Activated CD8-positive, alpha-beta memory T cell treated with anti-CD3 and anti-CD28 coated beads for 24 hours (primary cell): ENCODE data around the gene BCAR3.

Experiments used
- DNase-seq: peaks from one replicate; pipeline ENCODE4 v3.0.0-alpha.2; 2020

Gene BCAR3

DNA sequence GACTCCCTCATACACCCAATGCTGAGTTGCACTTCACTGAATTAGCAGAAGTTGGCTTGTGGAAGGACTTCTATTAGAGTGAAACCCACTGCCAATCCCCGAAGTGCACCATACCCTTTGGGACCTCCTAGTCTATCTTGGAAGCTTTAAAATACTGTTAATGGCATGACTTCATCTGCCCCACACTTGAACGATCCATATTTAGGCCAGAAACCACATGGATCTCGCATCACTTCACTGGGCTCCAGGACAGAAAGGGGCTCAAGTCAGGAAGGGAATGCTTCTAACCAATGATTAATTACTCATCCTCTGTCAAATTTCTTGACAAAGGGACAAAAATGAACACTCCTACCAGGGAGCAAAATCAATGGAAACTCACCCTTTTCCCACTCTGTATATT, 69.1 kb downstream of the BCAR3 start:
- no peak for DNase-seq

DNA sequence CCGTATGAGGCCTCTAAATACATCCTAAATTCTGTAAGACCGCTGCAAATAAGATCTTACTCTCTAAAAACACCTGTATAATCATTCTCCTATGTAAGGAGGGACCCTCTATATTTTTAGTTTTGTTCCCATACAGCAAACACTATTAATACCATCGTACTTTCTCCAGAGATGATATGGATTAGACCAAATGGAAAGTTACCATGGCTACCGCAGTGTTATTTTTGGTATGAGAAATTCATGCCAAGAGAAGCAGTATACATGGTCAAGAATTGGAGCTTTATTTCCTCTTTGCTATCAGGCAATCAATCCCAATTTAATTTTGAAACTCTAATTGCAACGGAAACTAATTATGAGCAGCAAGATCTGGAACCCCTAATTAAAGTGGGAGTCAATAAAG, 70.0 kb downstream of the BCAR3 start:
- no peak for DNase-seq

DNA sequence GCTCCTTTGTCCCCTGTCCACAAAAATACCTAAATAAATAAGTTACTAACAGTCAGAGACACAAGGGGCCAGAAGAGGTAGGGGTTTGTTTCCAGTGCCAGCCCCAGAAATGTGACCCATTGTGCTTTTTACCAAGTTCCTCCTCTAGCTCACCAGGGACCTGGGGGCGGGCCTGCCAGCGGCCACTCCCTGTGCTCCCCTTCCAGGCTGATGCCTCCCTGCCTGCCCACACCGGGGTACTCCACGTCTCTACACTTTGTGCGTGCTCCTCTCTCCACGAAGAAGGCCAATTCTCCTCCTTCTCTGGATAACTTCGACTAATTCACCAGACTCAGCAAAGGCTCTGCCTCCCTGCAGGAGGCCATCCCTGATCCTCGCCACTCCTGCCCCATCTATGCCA, 72.1 kb downstream of the BCAR3 start:
- DNase-seq = no peak

DNA sequence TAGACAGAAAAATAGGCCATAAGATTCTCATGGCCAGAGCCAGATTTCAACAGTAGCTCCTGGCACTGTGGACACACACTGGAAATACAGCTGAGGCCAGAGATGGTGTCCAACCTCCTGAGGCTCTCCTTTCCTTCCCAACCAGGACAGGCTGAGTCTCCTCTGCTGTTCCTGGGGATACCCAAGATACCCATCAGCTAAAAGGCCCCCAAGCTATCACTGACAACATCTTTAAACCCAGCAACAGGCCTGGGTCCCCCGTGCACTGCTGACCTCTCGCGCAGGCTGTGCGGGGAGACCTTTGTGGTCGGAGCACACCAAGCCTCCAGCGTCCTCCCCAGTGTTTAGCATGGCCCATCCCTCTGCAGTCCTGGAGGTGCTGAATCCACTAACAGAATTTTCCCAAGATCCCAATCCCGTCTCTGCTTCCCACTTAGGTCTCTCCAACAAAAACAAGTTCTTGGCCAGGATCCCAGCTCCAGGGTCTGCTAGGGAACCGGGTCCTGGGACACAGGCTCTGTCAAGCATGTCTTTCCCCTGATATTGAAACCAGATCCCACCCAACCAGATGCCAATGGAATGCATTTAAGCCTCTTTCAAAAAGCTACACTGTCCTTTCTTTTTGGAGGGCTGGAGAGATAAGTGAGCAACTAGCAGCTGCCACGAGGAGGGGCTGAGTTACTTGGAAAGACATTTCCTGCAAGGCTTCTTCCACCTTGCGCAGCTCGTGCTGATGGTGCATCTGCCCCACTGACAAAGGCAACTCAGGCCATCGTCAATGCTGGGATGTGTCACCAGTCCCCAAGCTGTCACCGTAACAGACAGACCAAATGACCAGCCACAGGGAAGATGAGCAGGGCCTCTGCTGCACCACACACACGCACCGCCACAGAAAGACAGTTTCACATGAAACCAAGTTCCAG, 73.2 kb downstream of the BCAR3 start:
- DNase-seq = peak; percentile 72

DNA sequence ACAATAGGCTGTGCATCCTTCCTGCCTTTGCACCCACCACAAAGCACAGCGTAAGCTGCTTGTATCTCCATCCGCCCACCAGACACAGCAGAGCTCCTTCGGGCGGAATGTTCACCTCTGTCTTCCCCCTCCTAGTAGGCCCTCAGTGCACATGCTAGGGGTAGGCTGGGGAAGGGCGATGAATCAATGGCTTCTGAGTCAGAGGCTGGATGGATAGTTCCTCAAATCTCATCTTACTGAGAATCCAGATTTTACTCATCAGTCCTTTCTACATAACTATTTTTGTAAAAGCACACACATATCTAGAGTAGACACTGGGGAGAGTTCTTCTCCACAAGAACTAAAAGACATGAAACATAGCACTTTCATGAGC, 73.8 kb downstream of the BCAR3 start:
- DNase-seq = peak; percentile 71

DNA sequence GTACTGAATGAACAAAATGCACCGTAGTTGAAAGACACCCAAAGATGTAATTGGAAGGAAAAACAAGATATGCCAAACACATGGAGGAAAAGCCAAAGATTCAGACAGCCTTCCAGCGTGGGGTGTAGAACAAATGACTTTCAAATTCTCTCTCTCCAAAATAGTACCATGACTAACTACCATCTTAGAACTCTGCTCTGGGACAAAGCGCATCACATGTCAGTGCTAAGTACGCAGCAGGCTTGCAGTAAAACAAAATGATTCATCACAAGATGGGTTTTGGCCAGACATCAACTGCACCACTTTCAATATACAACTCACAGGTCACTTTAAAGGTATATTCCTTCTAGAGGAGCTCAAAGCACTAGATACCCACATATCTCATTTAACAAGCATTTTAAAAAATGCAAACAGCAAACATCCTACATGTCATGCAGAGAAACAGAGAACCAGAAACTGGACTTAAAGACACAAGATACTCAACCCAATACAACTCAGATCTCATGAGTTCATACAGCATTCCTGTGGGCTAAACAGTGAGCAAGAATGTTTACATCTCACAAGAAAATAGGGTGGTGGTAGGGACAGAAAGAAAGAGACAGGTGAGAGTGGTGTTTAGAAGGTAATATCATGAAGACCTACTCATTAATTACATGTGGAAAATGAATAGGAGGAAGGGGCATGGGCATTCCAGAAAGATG, 75.7 kb downstream of the BCAR3 start:
- no peak for DNase-seq

DNA sequence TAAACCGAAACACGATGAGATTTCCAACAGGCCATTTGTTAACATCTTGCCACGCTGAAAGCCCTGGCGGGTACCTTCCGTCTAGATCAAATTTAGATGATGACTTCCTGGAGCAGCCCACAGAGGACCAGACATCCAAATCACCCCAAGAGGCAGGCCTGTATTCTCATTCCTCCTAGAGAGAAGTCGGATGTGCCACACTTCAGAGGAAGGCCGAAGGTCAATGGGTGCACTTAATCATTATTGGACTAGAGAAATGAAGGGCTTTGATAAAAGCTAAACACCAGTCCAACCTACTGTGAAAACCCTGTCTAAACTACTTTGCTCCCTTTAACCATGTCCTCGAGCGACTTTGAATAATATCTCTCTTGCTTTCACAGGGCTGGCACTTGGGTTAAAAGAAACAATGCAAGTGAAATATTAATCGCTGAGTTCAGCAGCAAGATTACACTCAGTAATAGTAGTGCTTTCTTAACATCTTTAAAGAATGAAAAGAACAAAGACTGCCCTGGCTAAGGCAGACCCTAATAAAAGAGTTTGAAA, 76.5 kb downstream of the BCAR3 start:
- no peak for DNase-seq

DNA sequence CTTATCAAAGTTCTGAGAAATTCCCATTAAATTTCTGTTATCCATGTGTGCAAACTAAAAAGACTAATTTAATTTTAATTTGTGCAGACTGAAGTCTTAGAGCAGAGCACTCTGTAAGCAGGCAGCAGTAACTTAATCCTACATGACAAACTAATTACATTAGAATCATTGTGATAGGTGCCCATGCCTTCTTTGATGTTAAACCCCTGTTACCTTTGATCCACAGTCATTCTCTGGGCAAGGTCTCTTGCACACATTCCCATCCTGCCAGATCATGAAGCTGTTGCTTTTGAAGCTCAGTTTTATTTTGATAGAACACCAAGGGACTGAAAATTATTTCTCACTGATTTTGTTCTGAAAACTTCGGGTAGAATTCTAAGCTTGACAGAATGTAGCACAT, 77.2 kb downstream of the BCAR3 start:
- DNase-seq = no peak

DNA sequence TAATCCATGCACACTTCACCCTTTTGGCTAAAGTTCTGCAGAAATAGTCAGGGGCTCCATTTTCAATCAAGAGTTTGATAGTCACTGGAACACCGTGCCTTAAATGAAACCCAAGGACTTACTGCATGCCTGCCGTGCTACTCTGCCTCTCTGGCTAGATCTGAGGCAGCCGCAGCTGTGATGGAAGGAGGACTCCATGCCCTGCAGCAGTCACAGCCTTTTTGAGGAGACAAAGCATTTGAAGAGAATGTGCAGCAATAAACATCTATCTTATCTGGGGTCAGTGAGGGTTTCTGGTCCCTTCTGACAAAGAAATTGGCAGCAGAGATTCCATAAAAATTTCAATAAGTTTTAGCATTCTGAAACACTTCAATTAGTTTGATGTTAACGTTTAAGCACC, 78.0 kb downstream of the BCAR3 start:
- no peak for DNase-seq

DNA sequence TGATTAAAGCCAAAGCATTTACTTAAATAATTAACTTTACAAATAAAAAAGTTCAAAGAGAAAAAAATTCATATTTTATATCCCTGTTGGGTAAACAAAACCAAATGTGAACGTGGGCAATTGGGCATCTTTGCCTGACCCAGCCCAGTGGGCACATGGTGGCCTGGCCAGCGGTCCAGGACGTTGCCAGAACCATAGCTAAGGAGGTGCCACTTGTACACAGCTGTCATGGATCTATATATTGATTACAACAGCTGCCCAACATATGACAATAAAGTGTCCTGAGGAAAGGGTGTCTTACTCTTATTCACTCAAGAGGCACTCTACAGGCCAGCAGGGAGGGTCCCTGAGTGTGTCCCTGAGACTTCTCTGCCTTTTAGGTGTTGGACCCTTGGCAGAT, 78.5 kb downstream of the BCAR3 start:
- DNase-seq = no peak

DNA sequence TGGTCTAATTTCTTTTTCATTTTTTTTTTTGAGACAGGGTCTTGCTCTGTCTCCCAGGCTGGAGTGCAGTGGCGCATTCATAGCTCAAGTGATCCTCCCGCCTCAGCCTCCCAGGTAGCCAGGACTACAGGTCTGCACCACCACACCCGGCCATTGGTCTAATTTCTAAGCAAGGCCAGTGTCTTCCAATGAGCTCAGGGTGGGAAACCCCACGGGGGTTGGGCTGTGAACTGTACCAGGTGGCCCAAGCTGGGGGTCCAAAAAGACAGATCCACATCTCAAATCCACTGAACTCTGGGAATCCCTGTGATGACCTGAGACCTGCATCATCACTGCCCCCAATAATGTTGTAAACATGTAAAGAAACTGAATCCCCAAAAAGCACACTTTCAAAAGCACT, 79.5 kb downstream of the BCAR3 start:
- DNase-seq = no peak

DNA sequence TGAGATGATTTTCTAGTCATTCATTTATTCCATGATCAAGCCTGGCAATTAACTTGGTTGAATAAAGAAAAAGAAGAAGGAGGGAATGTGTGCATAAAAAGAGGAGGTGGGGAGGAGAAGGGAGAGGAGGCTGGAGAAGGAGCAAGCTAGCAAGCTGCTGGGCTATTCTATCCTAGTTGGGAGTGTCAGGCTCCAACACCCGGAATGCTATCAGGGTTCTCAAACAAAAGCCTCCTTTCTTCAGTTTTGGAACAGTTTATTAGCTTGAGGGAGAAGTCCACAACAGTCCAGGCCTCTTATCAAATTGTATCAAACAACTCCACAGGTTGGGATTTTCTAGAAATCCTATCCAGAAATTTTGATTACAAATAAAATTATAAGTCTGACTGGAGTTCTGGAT, 80.0 kb downstream of the BCAR3 start:
- DNase-seq = no peak

DNA sequence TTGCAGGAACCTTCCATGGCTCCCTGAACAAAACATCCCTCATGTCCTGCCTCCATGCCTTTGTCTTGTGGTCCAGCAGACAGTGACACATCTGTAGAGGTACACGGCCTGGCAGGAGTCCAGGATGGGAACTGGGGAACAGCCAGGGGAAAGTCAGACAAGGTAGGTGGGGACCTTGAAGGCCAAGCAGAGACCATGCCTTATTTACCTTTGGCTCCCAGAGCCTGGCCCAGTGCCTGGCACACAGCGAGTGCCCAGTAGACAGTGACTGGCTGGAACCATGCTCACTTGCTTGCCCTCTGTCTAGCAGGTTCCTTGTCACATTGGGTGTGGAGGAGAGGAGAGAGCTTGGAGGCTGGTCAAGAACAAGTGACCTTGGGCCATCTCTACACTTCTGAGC, 81.0 kb downstream of the BCAR3 start:
- DNase-seq = no peak

DNA sequence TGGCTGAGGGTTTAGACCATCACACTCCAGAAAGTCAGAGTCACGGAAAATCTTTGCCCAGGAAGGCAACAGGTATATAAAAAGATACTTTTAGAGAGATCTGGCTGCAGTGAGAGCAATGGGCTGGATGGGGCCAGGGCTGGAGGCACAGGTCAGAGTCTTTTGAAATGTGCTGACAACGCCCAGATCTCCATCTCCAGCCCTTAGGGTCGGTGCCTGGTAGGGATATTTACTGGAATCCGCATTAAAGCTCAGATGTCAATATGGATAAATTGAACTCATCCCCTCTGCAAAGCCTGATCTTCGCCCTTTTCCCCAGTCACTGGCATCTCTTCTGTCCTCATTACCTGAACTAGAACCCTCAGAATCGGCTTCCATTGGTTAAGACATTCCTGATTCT, 82.2 kb downstream of the BCAR3 start:
- no peak for DNase-seq

DNA sequence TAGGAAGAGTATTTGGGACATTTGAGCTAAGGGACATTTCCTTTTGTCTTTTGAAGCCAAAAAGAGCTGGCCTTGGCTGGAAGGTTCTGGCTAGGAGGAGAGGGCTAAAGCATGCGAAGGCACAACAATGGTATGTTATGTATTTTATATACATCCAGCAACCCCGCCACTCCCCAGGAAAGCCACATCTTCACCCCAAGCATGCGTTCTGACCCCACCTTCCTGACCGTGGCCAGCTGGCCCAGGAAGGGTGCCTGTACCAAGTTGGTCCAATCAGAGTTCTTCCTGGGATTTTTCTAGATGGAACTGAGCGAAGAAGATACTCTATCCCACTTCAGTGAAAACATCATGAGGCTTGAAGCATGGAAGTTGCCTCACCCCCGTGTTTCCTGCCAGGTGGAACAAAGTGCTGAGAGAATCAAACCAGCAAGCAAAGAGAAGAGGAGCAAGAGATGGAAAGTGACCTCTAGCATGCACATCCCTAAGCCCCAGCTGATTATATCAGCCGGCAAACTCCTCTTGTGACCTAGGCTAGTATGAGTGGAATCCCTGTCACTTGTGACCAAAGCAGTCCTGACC, 82.7 kb downstream of the BCAR3 start:
- no peak for DNase-seq

DNA sequence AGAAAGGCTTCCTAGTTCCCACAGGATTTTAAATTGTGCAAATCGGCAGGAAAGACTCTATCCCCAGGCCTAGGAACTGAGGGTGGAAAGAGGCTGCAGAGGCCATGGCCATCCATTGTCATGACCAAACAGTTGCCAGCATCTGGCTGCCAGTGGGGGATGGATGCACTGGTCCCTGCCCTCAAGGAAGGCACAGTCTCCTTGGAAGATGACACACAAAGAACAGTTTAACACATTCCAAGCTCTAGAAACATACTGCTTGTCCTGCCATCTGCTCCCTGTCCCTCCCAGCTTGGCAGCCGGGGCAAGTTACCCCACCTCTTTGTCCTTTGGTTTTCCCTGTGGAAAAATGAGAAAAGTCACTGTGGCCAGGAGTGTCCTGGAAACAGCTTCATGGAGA, 83.2 kb downstream of the BCAR3 start:
- no peak for DNase-seq

DNA sequence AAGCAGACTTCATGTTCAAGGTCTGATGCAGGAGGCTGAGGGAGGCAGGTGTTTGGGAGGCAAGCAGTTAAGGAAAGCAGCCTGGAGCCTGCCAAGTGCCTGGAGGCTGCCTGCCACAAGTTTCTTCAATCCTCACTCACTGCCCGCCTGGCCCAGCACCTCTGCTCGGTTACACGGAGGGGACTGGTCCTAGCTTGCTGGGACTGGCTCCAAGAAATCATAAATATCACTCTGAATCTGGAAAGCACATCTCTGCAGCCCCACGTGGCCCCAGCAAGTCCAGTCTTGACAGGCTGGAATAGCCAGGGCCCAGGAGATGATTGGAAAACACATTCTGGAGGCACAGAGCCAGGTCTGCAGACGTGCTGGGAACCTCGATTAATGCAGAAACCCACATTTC, 83.9 kb downstream of the BCAR3 start:
- DNase-seq = no peak

DNA sequence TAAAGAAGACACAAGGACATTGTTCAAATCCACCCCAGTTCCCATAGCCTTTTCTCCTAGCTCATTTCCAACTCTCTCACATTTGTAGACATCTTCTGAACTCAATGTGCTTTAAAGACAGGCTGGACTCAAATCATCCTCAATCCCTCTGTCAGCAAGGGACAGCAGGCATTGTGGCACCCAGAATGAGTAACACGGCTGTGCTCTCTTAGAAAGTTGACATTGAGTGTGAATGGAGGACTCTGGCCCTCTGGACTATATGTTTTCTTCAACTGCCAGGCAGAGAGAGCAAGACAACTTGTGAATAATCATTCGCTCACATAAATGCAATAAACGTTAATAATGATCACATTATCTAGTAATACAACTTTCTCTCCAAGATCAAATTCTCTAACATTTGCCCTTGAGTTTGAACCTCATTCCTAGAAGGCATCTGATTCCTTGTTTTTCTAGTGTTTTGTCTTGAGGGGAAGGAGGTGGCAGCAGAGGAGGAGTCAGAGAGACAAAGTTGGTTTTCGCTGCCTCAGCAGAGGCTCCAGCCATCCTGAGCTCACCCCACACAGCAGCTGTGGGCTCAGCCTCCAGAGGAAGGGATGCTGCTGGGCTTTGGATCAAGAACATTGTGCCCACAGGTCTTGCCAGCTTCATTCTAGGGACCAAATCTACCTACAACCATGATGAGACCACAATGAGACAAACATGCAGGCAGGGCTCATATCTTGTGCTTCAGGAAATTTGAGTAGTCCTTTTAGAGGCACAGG, 85.1 kb downstream of the BCAR3 start:
- no peak for DNase-seq

DNA sequence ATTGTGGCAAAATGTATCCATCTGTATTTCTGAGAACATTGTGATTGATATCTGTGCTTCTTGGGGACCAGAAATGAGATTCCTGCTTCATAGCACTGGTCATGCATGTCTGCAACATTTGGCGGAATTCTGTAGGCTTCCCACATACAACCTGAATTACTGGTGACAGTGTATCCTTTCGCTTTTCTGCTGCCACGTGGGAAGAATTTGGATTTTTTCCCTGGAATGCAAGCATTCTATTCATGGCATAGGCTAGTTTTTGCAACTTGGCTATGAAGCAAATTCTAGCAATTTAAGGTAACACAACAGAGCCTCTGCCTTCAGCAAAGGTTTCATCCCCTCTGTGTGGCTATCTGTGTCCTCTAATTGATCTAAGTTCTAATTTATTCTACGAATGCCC, 85.9 kb downstream of the BCAR3 start:
- DNase-seq = no peak

DNA sequence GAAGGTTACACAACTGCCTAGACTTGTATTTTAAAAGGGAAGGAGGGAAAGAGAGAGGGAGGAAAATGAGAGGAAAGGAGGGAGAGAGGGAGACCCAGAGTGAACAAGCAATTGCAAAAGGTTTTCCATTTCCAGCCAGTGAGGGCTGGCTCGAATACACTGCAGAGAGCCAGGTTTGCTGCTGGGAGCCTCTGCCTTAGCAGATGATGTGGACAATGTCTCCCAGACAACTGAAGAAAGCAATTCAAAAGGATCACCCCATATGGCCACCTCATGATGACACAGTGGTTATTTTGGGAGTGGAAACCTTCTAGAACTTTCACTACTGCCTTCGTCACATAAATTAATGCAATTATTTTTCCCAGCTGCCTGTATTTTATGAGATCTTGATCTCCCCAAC, 86.4 kb downstream of the BCAR3 start:
- no peak for DNase-seq

DNA sequence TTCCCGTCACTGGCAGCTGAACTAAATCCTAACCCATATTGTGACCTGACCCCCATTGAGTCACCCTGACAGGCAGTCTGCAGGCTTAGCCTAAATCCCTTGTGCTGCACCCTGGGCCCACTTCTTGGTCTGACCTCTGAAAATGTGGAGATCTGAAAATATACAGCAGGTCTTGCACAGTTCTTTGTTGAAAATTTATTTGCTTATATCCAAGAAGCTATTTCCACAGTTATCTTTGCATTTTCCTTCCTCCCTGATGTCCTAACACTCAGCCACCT, 87.1 kb downstream of the BCAR3 start:
- no peak for DNase-seq

DNA sequence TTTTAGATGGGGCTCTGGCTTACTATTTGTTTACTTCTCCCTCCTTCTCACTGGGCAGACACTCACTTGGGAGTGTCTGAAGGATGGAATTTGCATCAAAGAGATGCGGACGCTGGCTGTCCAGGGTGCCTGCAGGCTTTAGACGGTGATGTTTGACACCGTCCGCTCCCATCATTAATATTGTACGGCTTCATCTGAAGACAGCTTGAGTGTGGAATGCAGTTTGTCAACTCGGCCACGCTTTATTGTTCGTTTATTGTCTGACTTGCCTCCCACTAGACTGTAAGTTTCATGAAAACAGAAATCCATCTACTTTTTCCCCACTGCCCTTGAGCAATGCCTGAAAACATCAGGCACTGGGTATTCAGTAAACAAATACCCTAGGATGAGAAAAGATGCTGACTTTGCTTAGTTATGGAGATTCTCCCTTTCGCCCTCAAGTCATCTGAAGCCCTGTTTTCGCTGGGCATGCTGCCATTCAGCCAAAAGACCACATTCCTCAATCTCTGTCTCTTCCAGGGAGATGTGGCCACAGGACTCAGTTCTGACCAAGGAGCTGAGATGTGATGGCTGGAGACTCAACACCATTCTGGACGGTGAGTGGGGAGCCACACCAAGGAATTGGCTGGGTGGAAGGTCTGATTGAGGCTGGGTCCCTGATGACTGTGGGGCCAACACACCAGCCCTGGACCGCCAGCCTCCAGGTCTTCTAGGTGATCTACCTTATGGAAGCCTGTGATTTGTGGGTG, 87.6 kb downstream of the BCAR3 start:
- no peak for DNase-seq

DNA sequence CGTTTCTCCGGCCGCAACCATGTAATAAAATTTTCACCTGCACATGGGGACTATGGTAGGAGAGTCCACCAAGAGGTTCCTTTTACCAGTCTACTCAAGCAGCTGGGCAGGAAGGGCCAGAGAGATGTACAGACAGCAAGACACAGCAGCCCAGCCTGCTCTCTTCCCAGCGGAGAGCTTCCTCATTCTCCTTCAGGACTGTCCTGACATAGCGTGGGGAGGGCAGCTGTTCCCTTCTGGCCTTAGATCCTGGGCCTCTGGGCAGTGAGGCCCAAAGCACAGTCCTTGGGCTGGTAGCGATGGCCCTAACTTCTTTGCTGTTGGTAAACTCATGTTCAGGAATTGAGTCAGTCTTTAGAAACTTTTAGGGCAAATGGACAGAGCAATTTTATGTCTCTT, 89.1 kb downstream of the BCAR3 start:
- no peak for DNase-seq
